GM18951 (cell line): ENCODE results near the gene NDRG2.

Experiments used
- POLR2A ChIP-seq: IDR thresholded peaks from 4 replicates; pipeline ENCODE4 v1.6.1; 2011; ENCODE audit warnings: mild to moderate bottlenecking; ENCODE audit not compliant: insufficient read length, insufficient read depth; ENCODE audit errors: extremely low read depth
- in situ Hi-C: fragments of 300-500 bp; cut with MboI; formaldehyde crosslinking; loops from one replicate; pipeline ENCODE4 v1.12.0; 2022; ENCODE audit warnings: low sequenced_read_pairs, mixed read lengths, inconsistent platforms; ENCODE audit not compliant: unreplicated experiment

NDRG2 gene

DNA sequence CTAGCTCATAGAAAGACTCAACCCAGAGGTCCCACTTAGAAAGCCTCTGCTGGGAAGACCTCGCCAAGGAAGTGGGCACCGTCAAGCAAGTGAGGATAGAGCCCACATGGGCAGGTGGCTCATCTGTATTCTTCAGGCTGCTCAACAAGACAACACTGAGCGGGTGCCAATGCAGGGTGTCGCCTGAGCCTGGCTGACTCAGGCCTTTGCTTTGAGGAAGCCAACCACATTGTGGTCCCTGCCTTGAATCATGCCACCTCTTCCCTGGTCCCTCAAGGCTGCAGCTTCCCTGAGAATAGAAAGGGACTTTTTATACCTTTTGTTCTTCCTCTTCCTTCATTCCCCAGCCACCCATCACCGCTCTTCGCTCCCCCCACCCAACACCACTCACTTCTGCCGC is 11.9 kb upstream of the NDRG2 start:
- in situ Hi-C loops = no loop called here
- TF ChIP-seq POLR2A = no peak

- TF ChIP-seq POLR2A = no peak
- in situ Hi-C loops = no loop called here
Measured at GRCh38 chr14:21034707-21035106, 9.8 kb upstream of the NDRG2 start, which contains the start of gene RNASE13. RNASE13 (minus strand) TSS chr14:21034807; CDS start chr14:21034288, 519 bp downstream.

DNA sequence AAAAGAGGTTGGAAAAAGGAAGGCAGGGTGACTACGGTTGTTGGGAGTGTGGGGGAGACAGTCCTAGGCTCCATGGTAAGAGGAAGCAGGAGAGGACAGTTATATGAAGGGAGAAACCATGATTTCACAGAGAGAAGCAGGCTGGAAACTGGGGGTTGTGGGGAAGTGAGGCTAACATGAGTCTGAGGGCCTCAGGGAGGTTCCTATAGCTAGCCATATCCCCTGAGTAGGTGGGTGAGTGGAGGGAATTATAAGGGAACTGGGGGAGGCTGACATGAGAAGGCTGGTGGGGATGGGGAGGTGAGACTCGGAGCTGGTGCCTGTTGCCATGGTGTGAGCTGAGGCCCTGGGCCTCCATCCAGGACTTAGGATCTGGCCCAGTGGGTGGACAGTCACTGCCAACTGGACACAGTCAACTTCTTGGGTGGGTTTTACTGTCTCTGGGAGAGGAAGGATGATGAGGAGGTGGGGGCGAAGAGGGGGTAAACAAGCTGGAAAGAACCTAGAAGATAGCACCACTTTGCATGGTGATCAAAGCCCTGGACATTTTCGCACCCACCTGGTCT is 8.4 kb upstream of the NDRG2 start:
- in situ Hi-C loops = no loop called here
- TF ChIP-seq POLR2A = no peak

GRCh38 chr14:21032326-21033132 is 7.7 kb upstream of the NDRG2 start:
- in situ Hi-C loops = no loop called here
- TF ChIP-seq POLR2A = no peak

DNA sequence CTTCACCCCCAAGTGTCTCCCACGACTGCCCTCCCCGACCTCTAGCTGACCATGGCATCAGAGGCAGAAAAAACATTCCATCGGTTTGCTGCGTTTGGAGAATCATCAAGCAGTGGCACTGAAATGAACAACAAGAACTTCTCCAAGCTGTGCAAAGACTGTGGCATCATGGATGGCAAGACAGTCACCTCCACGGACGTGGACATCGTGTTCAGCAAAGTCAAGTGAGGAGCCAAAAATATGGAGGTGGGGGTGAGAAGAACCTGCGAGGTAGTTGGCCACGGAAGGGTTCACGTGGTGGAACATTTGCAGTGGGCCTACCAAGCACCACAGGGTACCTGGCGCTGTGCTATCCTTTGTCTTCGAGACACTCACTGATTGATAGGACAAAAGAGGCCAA is 5.7 kb upstream of the NDRG2 start:
- in situ Hi-C loops = no loop called here
- no peak for TF ChIP-seq POLR2A

DNA sequence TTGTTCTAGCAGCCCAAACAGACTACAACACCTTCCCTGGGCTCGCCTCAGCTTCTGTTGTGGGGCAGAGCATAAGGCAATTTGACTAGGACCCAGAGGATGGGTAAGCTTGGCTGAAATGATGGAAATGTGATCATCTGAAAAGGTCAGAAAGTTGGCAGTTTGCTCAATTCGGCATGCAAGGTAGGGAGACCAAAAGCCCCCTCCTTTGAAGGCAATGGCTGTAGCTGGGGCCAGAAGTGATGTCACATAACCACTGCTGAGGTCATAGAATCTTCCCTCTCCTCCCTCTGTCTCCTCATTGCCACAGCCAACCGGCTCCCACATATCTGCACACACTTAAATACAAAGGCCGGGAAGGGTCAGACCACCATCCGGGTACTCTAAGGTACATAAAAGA is 5.1 kb upstream of the NDRG2 start, which contains the start of gene TPPP2:
TPPP2 (plus strand) TSS at position 301 of the 400 bp plus-strand sequence. CDS start 365 bp downstream, outside the sequence.
- no peak for TF ChIP-seq POLR2A
- in situ Hi-C loops = no loop called here

DNA sequence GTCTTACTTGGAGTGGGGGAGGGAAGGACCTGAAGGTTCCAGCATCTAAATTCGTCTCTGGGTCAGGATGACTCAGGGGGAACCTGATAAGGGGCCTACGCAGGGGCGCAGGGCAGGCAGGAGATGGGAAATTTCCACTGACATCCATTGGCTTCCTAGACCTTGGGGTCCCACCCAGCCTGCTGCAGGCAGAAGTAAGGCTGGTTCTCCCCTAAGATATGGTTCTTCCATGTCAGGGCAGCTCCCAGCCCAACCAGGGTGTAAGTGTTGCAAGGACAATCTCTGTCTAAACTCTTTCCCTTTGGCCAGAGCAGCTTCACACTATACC is 2.1 kb upstream of the NDRG2 start:
- in situ Hi-C loops = no loop called here
- no peak for TF ChIP-seq POLR2A

GRCh38 chr14:21026274-21026987 is 1.6 kb upstream of the NDRG2 start:
- in situ Hi-C loops = no loop called here
- TF ChIP-seq POLR2A = no peak

DNA sequence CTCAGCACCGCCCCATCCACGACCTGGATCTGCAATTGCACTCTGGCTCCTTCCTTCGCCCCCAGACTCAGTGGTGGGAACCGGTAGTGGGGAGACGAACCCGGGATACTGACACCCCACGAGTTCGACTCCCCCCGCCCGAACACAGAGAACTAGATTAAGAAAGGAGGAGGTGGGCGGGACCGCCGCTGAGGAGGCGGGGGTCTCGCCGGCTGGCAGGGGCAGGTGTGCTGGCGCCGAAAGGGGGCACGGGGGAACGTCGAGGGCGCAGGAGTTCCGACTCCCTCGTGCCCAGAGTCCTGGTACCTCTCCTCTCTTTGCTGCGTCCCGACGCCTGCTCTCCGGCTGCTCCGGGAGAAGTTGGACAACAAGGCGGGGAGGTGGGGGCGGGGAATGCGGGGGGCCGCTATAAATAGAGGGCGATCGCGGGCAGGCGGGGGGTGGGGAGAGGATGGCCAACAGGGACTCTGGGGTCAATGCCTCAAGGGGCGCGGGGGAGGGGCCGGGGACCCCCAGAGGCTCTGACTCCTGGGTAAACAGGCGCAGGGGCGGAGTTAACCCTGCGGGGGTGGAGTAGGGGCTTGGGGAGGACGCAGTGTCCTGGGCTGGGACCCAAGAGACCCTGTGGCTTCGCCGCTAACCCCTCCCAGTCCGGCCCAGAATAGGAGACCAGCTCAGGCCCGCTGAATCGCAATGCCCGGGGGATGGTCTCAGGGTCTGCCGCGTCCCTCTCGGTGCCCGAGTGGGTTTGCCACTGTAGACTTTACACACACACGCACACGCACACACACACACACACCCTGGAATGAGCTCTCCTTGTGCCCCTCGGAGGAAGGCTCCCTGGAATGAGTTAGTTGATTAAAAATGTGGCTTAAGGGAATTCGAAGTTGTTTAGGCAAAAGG is 761 bp upstream of the NDRG2 start:
- in situ Hi-C loops = no loop called here
- TF ChIP-seq POLR2A = no peak

DNA sequence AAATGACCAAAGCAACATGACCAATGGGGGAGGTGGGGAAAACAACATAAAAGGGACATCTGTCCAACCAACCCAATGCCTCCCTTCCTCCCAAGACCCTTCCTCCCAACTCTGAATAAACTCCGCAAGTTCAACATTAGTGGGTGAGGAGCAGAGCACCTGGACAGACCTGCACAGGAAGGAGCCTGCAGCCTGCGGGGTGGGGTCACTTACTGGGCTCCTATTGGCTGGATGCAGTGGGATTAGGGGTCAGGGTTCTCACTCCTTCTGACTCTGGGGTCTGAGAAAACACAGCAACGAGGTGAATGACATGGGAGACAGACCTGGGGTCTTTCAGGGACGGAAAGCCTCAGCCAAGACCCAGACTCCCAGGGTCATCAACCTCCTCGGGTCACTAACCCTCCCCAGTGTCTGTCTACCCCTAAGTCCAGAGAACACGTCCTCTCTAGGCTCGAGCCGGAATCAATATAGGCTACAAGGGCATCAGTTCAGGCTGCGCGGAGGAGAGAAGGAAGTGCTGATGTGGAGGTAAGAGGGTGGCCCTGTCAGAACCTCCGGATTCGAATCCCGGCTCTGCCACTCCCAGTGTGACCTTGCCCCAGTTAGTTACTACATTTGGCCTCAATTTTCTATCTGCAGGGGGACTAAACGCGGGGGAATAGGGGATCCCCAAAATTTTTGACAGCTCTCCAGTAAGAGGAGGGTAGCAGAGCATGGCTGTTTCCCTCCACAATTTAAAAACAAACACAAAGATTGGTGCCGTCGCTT is 860 bp downstream of the NDRG2 start:
- TF ChIP-seq POLR2A = no peak
- in situ Hi-C loops = no loop called here

- in situ Hi-C loops = no loop called here
- TF ChIP-seq POLR2A = no peak
Measured at GRCh38 chr14:21023174-21023573, 1.7 kb downstream of the NDRG2 start.

DNA sequence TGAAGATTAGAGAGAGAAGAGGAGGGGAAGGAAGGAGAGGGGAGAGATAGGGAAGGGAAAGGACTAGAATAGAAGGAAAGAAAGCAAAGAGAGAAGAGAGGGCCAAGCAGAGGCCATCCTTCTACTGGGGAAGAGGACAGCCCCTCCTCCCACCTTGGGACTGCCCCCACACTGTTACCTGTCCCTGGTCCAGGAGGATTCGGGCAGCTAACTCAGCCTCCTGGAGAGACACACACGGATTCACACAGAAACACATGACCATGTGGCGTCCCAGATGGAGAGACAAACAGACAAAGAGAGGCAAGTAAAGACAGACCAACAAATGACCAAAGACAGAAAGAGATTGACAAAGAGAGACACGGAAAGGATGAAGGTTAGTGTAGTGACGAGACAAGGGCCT is 2.2 kb downstream of the NDRG2 start:
- in situ Hi-C loops = no loop called here

More for the DNA sequence above, 2.2 kb downstream of the NDRG2 start:
- TF ChIP-seq POLR2A = no peak
